GM12878 (cell line): Measurements from ENCODE around the gene WDHD1. TPM values are rescaled to one million over a fixed set of nuclear protein-coding genes. Genes with fewer than 3 reads are reported as not detected.

ENCODE experiments used
- ASH2L ChIP-seq: fragments of 300-600, 200-600 bp; sonication (generic); IDR thresholded peaks from 2 replicates; pipeline ENCODE4 v1.6.1; 2017; ENCODE audit warnings: low read depth, mild to moderate bottlenecking, borderline replicate concordance
- polyA plus RNA-seq, 11 experiments: library from polyadenylated mRNA; depleted of rRNA in 4 of 11; unstranded in 6 of 11; stranded (reverse) in 5 of 11; fragments of >200 nt; fragmentation: Nextera tagmentation in 4 of 11; fragmentation: Illumina TruSeq in 1 of 11; extraction: Ambion mirVana in 4 of 11; extraction: Trizol in 1 of 11; gene quantifications; 1 replicate in 1 of 11; 2 replicates in 10 of 11; pipeline versions ENCODE4 v1.2.1 to v1.2.3, GENCODE V29; 2011 to 2016; ENCODE audit warnings: inconsistent platforms in 2 of 11, missing spikeins in 2 of 11, low read depth in 1 of 11
- total RNA-seq, 4 experiments: library from RNA; depleted of rRNA in 3 of 4; stranded (reverse); fragments of >200 nt in 3 of 4; fragmentation: Illumina TruSeq in 1 of 4; extraction: Trizol in 1 of 4; gene quantifications; 2 replicates each; pipeline versions ENCODE4 v1.2.1 to v1.2.3, GENCODE V29; 2013 to 2021
- TF ChIP-seq, protein P1 (sequence below): fragments of 450-650 bp; formaldehyde crosslinking; IDR thresholded peaks from 2 replicates; pipeline ENCODE4 v1.5.0; 2022; ENCODE audit warnings: mild to moderate bottlenecking, missing genetic modification characterization
- TF ChIP-seq, protein P2 (sequence below): fragments of 450-650 bp; IDR thresholded peaks from 2 replicates; pipeline ENCODE4 v1.6.1; 2017; ENCODE audit warnings: mild to moderate bottlenecking, low read depth, inconsistent platforms; ENCODE audit not compliant: poor library complexity, severe bottlenecking
- TF ChIP-seq, protein P3 (sequence below): IDR thresholded peaks from 2 replicates; pipeline ENCODE4 v1.6.1; 2012; ENCODE audit warnings: low read length, inconsistent platforms
- TF ChIP-seq, protein P4 (sequence below): fragments of 450-650 bp; formaldehyde crosslinking; IDR thresholded peaks from 2 replicates; pipeline ENCODE4 v1.4.0; 2022; ENCODE audit warnings: mild to moderate bottlenecking, moderate library complexity

Gene WDHD1
- total and polyA plus RNA-seq, 10 of the 15 experiments (the other 5 are each of a cell fraction or from before 2014, with no cell fraction given): 11.3 to 50.5 (median 32.6) TPM

DNA sequence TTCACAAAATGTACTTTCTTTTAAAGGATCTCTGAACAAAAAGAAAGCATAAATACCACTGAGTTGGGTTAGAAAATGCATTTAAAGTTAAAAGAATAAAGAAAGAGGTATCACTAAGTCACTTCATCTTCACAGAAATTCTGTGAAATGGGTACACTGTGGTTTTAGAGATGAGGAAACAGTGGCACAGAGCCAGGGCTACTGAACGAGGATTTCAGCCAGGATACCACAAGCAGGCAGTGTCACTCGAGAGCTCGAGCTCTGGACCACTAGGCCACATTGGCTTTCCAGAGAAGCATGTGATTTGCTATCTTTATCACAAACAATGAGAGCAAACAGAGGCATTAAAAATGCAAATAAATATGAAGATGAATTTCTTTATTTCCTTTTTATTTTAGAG, 51.0 kb downstream of the WDHD1 start (continued):
- TF ChIP-seq, protein P1, sequence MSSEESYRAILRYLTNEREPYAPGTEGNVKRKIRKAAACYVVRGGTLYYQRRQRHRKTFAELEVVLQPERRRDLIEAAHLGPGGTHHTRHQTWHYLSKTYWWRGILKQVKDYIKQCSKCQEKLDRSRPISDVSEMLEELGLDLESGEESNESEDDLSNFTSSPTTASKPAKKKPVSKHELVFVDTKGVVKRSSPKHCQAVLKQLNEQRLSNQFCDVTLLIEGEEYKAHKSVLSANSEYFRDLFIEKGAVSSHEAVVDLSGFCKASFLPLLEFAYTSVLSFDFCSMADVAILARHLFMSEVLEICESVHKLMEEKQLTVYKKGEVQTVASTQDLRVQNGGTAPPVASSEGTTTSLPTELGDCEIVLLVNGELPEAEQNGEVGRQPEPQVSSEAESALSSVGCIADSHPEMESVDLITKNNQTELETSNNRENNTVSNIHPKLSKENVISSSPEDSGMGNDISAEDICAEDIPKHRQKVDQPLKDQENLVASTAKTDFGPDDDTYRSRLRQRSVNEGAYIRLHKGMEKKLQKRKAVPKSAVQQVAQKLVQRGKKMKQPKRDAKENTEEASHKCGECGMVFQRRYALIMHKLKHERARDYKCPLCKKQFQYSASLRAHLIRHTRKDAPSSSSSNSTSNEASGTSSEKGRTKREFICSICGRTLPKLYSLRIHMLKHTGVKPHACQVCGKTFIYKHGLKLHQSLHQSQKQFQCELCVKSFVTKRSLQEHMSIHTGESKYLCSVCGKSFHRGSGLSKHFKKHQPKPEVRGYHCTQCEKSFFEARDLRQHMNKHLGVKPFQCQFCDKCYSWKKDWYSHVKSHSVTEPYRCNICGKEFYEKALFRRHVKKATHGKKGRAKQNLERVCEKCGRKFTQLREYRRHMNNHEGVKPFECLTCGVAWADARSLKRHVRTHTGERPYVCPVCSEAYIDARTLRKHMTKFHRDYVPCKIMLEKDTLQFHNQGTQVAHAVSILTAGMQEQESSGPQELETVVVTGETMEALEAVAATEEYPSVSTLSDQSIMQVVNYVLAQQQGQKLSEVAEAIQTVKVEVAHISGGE (CRISPR knock-in tag): no peak
- TF ChIP-seq, protein P2, sequence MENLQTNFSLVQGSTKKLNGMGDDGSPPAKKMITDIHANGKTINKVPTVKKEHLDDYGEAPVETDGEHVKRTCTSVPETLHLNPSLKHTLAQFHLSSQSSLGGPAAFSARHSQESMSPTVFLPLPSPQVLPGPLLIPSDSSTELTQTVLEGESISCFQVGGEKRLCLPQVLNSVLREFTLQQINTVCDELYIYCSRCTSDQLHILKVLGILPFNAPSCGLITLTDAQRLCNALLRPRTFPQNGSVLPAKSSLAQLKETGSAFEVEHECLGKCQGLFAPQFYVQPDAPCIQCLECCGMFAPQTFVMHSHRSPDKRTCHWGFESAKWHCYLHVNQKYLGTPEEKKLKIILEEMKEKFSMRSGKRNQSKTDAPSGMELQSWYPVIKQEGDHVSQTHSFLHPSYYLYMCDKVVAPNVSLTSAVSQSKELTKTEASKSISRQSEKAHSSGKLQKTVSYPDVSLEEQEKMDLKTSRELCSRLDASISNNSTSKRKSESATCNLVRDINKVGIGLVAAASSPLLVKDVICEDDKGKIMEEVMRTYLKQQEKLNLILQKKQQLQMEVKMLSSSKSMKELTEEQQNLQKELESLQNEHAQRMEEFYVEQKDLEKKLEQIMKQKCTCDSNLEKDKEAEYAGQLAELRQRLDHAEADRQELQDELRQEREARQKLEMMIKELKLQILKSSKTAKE: no peak
- TF ChIP-seq, protein P3, sequence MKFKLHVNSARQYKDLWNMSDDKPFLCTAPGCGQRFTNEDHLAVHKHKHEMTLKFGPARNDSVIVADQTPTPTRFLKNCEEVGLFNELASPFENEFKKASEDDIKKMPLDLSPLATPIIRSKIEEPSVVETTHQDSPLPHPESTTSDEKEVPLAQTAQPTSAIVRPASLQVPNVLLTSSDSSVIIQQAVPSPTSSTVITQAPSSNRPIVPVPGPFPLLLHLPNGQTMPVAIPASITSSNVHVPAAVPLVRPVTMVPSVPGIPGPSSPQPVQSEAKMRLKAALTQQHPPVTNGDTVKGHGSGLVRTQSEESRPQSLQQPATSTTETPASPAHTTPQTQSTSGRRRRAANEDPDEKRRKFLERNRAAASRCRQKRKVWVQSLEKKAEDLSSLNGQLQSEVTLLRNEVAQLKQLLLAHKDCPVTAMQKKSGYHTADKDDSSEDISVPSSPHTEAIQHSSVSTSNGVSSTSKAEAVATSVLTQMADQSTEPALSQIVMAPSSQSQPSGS: no peak
- TF ChIP-seq, protein P4, sequence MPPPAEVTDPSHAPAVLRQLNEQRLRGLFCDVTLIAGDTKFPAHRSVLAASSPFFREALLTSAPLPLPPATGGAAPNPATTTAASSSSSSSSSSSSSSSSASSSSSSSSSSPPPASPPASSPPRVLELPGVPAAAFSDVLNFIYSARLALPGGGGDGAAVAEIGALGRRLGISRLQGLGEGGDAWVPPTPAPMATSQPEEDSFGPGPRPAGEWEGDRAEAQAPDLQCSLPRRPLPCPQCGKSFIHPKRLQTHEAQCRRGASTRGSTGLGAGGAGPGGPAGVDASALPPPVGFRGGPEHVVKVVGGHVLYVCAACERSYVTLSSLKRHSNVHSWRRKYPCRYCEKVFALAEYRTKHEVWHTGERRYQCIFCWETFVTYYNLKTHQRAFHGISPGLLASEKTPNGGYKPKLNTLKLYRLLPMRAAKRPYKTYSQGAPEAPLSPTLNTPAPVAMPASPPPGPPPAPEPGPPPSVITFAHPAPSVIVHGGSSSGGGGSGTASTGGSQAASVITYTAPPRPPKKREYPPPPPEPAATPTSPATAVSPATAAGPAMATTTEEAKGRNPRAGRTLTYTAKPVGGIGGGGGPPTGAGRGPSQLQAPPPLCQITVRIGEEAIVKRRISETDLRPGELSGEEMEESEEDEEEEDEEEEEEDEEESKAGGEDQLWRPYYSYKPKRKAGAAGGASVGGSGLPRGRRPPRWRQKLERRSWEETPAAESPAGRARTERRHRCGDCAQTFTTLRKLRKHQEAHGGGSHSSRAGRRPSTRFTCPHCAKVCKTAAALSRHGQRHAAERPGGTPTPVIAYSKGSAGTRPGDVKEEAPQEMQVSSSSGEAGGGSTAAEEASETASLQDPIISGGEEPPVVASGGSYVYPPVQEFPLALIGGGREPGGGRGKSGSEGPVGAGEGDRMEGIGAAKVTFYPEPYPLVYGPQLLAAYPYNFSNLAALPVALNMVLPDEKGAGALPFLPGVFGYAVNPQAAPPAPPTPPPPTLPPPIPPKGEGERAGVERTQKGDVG (CRISPR knock-in tag): no peak
- no peak for TF ChIP-seq ASH2L
